ELR (cell line): ENCODE data around the gene ZMYND19.
"Not testable (repeated sequence)": the region's sequence is repeated elsewhere in the genome, so short reads cannot be mapped to it uniquely, and the experiment has no call there.

Experiments used
- DNase-seq: peaks from one replicate; pipeline ENCODE4 v3.0.0-alpha.2; 2015; ENCODE audit warnings: low read depth

ZMYND19 gene

DNA sequence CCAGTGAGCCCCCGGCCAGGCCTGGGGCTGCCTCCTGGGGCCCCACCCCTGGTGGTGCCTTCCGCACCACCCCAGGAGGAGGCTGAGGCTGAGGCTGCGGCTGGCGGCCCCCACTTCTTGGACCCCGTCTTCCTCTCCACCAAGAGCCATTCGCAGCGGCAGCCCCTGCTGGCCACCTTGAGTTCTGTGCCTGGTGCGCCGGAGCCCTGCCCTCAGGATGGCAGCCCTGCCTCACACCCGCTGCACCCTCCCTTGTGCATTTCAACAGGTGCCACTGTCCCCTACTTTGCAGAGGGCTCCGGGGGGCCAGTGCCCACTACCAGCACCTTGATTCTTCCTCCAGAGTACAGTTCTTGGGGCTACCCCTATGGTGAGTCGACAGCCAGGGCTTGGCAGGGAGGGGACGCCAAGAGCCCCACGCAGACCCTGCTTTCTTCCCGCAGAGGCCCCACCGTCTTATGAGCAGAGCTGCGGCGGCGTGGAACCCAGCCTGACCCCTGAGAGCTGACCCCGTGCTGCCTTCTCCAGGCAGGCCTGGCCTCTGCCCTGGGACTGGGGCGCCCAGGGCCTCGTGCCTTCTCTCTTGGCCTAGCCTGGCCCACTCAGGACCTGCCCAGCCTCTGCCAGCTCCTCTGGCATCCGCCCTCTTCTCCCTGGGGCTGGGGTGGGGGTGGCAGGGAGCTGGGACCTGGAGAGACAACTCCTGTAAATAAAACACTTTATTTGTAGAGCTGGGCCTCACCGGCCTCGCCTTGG lies 24.5 kb upstream of the ZMYND19 start:
- DNase-seq: no peak

DNA sequence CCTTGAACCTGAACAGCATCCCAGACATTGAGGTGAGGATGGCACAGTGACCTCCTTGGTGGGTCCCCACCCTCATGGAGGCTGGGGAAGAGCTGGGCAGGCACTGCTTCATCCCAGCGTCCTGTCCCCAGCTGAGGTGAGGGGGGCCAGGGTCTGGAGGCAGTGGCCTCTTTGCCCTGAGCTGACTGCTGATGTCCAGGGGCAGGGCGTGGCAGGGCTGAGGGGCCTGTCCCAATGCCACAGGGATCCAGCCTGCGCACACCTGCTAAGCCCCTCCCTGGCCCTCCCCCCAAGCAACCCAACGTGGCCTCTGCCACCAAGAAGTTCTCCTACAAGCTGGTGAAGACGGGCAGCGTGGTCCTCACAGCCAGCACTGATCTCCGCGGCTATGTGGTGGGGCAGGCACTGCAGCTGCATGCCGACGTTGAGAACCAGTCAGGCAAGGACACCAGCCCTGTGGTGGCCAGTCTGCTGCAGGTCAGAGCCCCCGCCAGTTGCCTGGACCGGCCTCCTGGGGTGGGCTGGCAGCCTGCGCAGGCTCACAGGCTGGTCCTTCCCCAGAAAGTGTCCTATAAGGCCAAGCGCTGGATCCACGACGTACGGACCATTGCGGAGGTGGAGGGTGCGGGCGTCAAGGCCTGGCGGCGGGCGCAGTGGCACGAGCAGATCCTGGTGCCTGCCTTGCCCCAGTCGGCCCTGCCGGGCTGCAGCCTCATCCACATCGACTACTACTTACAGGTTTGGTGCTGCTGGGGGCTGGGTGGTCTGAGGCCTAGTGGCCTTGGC lies 23.6 kb upstream of the ZMYND19 start:
- DNase-seq: no peak

DNA sequence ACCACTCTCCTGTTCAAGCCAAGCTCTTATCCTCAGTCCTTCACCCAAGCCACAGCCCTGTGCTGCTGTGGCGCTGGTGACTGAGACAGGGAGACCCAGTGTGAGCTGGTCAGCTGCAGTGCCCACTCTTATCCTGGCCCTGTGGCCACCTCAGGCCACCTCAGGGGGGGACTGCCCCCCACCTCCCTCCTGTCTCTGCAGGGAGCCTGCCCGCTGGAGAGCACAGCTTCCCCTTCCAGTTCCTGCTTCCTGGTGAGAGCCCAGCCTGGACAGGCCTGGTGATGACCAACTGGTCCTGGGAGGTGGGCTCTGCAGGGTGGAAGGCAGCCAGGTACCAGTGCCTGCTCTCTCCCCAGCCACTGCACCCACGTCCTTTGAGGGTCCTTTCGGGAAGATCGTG lies 22.9 kb upstream of the ZMYND19 start:
- no peak for DNase-seq

DNA sequence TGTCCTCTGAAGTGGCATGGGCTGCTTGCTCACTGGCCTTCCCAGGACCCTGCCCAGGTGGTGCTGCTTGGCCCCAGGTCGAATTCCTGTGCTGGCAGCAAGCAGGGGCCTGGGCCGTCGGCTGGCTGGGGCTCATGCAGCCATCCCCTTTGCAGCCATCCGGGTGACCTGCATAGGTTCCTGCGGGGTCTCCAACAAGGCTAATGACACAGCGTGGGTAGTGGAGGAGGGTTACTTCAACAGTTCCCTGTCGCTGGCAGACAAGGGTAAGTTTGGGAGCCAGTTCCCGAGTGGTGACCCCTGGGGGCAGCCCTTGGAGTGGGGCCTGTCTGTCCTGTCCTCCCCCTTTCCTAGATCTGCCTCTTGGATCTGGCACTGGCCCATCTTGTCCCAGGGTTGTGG lies 22.4 kb upstream of the ZMYND19 start:
- no peak for DNase-seq

DNA sequence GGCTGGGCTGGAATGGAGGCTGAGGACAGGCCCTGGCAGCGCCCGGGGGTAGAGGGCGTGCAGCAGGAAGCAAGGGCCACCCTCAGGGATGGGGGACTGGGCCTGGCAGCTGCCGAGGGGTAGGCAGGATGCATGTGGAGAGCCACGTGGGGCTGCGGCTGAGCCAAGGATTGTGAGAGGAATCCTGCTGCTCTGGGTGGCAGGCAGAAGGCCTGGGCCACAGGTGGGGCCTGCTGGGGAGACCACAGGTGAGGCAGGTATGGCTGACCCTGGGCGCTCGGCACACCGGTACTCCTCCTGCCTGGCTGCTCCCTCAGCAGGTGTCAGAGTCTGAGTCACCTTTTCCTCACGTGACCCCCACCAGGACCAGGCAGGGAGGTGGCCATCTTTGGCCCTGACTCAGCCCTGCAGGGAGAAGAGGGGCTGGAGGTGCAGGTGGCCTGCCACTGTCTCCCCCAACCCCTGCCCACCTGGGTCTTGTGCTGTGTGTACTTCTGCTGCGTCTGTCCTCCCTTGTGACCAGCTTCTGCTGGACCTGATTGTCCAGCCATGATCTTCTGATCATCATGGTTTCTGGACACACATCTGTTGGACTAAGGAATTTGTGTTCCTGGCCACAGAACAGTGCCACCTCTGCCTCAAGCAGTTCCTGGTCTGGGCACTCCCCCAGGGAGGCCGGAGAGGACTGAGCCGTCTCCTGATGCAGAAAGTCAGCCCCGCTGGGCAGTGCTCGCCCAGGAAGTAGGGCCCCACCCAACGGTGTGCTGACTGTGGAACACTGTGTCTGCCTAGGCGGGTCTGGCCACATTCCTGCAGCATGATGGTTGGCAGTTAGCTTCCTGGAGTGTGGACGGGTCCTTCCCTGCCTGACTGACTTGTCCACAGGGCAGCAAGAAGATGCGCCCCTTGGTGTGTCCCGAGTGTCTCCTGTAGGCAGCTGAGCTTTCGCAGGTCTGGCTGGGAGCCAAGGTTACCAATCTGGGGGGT lies 21.6 kb upstream of the ZMYND19 start:
- DNase-seq: peak; percentile 96

DNA sequence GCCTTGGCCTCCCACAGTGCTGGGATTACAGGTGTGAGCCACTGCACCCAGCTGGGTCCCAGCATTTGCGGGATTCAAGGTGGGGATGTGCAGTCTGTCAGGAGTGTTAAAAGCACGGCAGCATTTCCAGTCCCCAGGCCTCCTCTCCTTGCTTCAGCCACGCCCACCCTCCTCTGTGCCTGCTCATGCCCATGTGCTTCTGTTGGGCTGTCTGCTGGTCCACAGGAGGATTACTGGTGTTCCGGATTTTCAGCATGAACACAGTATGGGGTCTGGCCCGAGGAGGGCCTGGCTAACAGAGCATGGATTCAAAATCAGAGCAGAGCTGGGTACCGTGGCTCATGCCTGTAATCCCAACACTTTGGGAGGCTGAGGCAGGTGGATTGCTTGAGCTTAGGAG lies 20.6 kb upstream of the ZMYND19 start:
- no peak for DNase-seq

DNA sequence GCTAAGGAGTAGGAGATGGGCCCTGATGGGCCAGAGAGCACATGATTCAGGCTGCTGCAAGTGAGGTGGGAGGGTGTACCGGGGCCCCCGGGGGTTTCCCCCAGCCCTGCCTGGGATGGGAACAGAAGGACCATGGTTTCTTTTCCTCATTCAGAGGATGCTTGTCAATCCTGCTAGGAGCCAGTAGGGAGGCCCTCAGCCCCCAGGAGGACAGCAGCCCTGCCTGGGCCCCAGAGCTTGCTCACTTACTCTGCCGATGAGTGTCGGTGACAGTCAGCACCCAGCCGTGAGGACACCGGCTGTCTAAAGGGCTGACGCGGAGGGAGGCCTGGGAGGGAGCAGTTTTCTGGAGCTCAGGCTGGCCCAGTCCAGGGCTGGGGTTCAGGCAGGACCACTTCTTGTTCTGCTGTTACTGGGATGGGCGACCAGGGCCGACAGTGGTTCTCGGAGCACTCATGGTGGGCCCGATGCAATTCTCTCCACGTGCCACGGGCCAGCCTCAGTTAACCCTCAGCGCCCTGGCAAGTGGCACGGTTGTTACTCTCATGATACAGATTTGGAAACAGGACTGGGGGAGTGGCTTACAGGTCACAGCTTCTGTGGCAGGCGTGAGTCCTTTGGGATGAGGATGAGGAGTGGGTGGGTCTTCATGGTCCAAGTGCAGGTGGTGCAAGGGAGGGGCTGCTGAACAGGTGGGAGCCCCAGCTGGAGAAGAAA lies 17.0 kb upstream of the ZMYND19 start:
- DNase-seq: peak; percentile 40

DNA sequence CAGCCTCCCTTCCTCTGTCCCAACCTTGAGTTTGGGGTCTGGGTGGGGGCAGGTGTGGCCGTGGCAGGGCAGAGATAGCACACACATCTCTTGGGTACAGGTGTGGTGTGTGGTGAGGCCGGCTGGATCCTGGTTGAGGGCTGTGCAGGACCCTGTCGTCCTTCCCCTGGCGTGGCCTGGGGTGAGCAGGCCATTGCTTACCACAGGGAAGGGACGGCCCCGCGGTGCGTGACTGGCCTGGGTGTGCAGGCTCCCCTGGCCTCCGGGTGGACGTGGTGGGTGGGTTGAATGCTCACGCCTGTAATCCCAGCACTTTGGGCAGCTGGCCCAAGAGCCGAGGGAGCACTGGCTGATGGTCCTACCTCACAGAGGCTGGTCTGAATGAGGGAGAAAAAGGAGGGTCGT lies 16.4 kb upstream of the ZMYND19 start:
- DNase-seq: no peak

DNA sequence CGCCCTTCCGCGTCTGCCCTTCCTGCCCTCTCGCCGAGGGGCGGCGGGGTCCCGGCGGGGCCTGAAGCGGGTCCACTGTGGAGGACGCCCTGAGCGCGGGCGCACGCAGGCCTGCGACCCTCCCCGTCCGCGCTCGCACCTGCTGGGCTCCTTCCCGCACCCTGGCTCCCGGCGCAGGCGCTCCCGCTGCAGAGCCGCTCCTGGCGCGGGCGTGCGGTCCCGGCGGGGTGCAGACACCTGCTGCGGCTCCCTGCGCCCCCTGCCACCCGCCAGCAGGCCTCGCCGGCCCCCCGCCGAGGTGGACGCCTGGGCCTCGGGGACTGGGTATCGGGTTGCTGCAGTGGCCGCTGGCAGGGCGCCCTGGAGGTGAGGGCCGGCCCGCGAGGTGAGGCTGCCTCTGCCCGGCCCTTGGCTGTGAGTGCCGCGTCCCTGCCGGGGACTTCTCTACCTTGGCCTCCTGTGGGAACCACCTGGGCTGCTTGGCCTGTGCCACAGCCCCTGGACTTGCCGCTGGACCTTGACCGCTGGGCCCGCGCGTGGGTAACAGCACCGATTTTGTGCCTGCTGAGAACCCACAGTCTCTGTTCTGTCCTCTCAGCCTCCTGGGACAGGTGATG lies 15.8 kb upstream of the ZMYND19 start:
- no peak for DNase-seq

DNA sequence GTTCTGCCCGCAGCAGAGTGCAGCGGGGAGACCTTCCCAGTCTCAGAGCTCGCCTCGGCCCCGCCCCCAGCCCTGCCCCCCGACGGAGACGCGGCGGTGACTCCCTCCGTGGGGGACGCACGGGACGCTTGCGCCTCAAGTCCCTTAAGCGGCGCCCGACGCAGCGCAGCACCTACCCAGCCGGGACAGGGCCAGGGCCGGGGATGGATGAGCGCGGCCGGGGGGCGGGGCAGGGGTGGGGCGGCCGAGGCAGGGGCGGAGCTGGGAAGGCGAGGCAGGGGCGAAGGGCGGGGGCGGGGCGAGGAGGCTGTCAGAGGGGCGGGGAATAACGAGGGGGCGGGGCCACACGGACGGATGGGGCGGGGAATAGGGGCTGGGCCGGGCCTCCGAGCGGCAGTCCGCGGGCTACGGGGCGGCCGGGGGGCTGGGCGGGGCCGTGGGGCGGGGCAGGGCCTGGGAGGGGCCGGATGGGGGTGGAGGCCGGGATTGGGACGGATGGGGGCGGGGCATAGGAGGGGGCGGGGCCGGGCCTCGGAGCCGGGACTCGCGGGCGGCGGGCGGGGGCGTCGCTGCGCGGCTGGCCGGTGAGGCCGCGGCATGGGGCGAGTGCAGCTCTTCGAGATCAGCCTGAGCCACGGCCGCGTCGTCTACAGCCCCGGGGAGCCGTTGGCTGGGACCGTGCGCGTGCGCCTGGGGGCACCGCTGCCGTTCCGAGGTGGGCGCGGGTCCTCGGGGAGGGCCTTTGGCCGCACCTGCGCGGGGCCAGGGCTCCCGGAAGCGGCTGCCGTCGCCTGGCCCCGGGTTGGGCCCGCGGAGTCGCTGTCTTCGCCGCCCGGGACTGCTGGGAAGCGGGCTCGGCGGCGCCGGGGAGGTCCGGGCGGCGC lies 15.1 kb upstream of the ZMYND19 start, which contains the start of gene ARRDC1:
ARRDC1 (plus strand) TSS at position 566 of the 884 bp plus-strand sequence; CDS start at position 598, 32 bp downstream.
- DNase-seq: peak; percentile 95

DNA sequence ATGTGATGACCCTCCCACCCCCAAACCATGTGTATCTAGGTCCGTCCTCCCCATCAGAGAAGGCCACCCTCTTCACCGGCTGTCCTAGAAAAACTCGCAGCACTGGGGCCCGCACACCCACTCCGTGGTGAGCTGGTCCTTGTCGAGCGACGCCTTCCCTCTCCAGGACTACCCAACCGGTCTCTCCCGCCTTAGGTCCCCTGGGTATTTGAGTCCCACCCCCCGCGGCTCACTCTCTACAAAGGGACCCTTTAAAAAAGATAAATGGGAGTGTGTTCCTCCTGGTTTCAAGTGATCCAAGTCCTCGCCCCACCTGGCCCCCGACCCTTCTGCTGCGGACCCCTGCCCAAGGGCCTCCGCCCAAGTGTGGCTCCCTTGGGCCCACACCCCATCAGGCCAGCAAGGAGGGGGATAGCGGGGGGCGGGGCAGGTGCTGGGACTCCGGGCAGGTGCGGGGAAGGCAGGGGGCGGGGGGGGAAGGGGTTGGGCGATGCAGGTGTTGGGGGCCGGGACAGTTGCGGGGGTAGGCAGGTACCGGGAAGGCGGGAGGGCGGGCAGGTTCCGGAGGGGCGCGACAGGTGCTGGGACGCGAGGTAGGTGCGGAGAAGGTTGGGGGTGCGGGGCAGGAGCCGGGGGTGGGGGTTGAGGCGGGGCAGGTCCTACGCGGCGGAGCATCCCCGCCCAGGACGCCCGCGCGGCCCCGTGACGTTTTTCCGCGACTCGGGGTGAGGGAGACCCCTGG lies 14.2 kb upstream of the ZMYND19 start:
- DNase-seq: no peak

DNA sequence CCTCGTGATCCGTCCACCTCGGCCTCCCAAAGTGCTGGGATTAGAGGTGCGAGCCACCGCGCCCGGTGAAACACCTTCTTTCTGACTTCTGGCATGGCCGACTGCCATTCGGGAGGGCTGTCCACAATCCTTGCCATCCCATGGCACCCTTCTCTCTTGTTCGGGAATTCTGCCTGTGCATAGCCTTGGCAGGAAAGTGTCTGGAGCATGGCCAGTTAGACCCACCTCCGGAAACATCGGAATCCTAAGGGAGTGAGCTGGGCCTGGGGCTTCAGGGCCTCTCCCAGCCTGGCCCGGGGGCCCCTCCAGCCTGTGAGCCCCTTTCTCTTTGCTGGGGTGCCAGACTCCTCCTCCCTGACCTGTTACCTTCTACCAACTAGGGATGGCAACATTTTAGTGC lies 13.6 kb upstream of the ZMYND19 start:
- DNase-seq: no peak

DNA sequence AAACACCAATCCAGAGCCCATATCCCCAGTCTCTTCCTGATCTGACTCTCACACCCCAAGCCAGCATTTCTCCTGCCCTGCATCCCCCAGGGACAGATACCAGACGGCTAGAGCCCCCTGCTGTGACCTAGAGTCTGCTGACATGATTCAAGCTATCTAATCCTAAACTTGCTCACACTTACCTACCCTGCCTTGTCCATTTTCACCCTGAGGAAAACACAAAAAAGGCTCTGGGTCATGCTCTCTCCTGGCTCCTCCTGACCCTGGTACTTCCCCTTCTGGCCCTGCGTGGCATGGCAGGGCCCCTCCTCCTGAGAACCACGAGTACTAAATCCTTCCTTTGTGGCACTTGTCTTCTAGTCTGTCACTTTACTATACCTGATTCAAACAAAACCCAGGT lies 12.3 kb upstream of the ZMYND19 start:
- no peak for DNase-seq

DNA sequence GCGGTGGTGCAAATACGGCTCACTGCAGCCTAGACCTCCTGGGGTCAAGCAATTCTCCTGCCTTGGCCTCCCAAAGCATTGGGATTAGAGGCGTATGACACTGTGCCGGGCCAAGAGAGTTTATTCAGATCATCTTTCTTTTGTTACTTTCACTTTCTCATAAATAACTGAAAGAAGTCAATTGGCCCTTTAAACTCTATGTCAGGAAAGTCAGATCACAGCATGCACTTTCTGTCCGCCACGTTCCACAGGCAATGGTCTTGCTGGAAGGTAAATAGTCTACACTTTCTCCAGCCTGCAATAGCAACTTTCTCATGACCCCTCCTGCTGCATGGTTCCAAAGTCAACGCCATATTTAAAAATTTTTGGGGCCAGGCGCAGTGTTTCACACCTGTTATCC lies 8.6 kb upstream of the ZMYND19 start:
- no peak for DNase-seq

DNA sequence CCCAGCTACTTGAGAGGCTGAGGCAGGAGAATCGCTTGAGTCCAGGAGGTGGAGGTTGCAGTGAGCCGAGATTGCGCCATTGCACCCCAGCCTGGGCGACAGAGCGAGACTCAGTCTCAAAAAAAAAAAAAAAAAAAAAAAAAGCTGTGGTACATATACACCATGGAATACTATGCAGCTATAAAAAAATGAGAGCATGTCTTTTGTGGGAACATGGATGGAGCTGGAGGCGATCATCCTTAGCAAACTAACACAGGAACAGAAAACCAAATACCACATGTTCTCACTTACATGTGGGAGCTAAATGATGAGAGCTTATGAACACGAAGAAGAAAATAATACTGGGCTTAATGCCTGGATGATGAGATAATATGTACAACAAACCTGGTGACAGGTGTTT lies 6.3 kb upstream of the ZMYND19 start:
- not testable (repeated sequence) for DNase-seq

DNA sequence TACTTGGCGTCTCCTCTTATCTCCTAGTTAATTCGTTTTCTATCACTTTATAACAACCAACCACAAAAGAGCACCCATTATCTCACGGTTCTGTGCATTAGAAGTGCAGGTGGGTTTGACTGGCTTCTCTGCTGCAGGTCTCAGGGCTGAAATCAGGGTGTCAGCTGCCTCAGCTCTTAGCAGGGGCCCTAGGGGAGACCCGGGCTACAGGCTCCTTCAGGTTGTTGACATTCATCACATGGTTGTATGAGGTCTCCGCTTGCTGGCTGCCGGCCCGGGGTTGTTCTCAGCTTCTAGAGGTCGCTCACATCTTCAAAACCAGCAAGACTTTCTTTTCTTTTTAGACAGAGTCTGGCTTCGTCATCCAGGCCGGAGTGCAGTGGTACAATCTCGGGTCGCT lies 2.9 kb upstream of the ZMYND19 start:
- no peak for DNase-seq

DNA sequence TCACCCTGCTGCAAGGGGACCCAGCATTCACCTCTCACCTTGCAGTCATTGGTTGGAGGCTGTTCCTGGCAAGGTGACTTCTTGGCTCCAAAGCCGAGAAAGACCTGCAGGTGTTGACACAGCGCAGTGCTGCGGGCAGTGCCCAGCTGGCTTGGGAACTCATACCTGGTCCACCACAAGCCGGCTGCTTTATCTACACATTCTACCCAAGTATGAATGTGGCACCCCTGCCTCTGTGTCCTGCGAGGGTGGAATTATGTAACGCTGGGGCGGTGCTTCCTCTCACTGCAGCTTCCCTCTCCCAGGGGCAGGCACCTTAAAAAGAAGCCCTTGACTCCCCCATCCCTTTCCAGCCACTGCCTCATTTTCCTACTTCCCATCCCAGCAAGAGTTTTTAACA lies 2.5 kb upstream of the ZMYND19 start:
- DNase-seq: no peak

DNA sequence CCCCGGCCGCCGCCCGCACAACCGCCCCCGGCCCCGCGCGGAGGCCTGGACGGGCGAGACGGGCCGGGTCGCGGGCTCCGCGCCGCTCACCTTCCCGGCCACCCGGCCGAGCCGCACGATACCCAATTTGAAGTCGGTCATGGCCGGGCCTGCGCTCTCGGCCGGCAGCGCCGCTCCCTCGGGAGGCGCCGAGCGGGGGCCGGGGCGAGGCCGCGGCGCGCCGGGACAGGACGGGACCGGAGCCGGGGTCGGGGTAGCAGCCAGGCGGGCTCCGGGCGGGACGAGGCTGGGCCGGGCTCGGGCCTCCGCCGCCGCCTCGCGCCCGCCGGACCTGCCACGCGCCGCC lies 216 bp downstream of the ZMYND19 start:
- no peak for DNase-seq

DNA sequence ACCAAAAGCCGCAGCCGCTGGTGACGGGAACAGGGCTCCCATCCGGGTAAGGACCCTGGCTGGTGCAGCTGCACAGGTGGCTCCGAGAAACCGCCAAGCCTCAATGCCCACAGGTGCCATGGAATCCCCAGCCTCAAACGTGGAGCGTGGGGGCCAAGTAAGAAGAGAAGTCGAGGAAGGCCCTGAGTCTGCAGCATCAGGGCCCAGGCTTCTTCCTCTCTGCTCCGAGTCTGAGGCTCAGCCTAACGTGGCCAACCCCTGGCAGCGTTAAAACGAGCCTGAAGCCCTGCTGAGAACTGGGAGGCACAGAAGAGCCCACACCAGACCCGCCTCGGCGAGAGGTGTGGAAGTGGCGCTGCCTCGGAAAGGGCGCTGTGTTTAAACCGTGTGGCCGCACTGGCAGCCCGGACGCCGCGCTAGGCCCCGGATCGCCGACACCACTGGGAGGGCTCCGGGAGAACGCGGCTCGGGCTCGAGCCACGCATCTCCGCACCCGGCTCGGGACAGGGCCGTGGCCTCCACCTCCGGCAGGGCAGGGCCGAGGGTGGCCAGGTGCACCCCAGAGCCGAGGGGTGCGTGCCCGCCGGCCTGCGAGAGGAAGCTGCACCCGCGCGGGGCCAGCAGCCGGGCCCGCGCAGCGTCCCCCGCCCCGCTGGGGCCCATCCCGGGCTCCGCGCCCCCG lies 730 bp downstream of the ZMYND19 start:
- peak; percentile 34 for DNase-seq
